ENCODE measurements around the gene KRT73. TPM values are rescaled to one million over a fixed set of nuclear protein-coding genes. Genes with fewer than 3 reads are reported as not detected.

KRT73 gene
- total RNA-seq, 2 experiments from 2014 or later, result 67.2 to 69.7 TPM

DNA sequence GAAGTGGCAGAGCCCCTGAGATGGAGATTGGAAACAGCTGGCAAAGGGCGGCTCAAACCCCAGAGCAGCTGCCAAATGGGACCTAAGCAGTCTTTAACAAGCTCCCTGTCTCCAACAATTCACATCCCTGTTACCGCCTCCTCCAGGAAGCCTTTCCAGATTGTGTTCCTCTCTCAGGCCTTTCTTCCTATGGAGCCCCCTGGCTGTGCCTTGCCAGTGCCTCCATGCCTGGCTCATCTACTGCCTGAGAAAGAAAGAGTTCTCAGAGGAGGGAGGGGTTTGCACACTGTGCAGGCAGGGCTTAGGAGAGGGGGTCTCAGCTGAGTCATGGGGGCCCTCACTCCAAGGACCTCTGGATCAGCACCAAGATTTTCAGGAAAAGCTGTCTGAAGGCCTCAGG, 35.9 kb downstream of the KRT73 start:
- TF ChIP-seq, protein P1, sequence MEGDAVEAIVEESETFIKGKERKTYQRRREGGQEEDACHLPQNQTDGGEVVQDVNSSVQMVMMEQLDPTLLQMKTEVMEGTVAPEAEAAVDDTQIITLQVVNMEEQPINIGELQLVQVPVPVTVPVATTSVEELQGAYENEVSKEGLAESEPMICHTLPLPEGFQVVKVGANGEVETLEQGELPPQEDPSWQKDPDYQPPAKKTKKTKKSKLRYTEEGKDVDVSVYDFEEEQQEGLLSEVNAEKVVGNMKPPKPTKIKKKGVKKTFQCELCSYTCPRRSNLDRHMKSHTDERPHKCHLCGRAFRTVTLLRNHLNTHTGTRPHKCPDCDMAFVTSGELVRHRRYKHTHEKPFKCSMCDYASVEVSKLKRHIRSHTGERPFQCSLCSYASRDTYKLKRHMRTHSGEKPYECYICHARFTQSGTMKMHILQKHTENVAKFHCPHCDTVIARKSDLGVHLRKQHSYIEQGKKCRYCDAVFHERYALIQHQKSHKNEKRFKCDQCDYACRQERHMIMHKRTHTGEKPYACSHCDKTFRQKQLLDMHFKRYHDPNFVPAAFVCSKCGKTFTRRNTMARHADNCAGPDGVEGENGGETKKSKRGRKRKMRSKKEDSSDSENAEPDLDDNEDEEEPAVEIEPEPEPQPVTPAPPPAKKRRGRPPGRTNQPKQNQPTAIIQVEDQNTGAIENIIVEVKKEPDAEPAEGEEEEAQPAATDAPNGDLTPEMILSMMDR (IDR thresholded peaks at IDR 0.05), result no peak
- ChIA-PET CTCF (interaction anchor here (1.6 to 2.5 kb wide), 2 partner anchors 288 to 297 kb away, joined by 8 to 11 read pairs; no protein-coding TSS in a partner anchor), POLR2A (interaction anchor here (1.0 to 2.1 kb wide), 3 partner anchors 288 to 297 kb away, joined by 3 to 10 read pairs (median 6); no protein-coding TSS in a partner anchor)
- Mint-ChIP-seq H3K27ac (peak overlapping the region; percentile 57), H3K9me3 (no peaks in the 10 kb centered on the region), H3K4me3 (no peak overlapping the region), H3K36me3 (ENCODE audit: low read depth) (peaks cover 7% of the 10 kb centered on the region), H3K27me3 (no peaks in the 10 kb centered on the region), H3K4me1 (ENCODE audit: low read depth) (peaks cover 62% of the 10 kb centered on the region)
- Histone ChIP-seq H3K36me3 (ENCODE audit: insufficient read depth, low read length) (no peaks in the 10 kb centered on the region), H3K9me3 (ENCODE audit: control insufficient read depth in 1 of 2, insufficient read depth in 1 of 2, low read length in 2 of 2) (no peaks in the 10 kb centered on the region), H3K4me3 (ENCODE audit: low read length) (no peak overlapping the region), H3K27ac (ENCODE audit: low read depth in 1 of 2, low read length in 2 of 2) (no peak overlapping the region), H3K27me3 (ENCODE audit: control insufficient read depth in 1 of 2, insufficient read depth in 2 of 2, low read length in 2 of 2) (no peaks in the 10 kb centered on the region), H3K4me1 (ENCODE audit: insufficient read depth, low read length) (peaks cover 47% of the 10 kb centered on the region)
- ATAC-seq (ENCODE audit: poor library complexity) (no peak), DNase-seq (no peak)
- intact Hi-C loops (cut with DNase I, micrococcal nuclease), result loop anchor here in 1 of 2 experiments (2.0 kb wide), 1 partner anchor 398 kb away; no protein-coding TSS in a partner anchor

DNA sequence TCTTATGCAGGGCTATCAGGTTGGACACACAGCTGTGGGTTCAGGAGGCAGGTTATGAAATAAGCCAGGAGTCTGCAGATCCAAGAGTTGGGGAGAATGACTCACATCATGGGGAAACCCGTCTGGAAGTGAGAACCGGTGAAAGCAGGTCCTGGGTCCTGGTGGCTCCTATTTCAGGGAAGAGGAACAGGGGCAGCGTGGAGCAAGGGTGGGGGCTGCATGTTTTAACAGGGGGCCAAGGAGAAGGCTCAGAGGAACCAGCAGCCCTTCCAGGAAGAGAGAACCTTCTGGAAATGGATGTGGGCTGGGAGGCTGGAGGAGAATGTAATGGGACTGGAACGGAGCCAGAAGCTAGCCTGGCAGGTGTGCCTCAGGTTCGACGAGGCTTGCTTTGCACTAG, 36.9 kb downstream of the KRT73 start:
- no peak for DNase-seq
- Mint-ChIP-seq H3K36me3 (ENCODE audit: low read depth) (no peaks in the 10 kb centered on the region), H3K27me3 (no peaks in the 10 kb centered on the region), H3K9me3 (no peaks in the 10 kb centered on the region), H3K4me3 (no peak overlapping the region), H3K4me1 (ENCODE audit: low read depth) (peaks cover 52% of the 10 kb centered on the region), H3K27ac (no peak overlapping the region)
- TF ChIP-seq, protein P1 (IDR thresholded peaks at IDR 0.05), result no peak
- no peak overlapping the region for H3K27ac ChIP-seq (ENCODE audit: low read depth in 1 of 2, low read length in 2 of 2)
- no peak for ATAC-seq (ENCODE audit: poor library complexity)
- intact Hi-C loops (cut with DNase I, micrococcal nuclease), result no loop called here
- no peaks in the 10 kb centered on the region for H3K9me3 ChIP-seq (ENCODE audit: control insufficient read depth in 1 of 2, insufficient read depth in 1 of 2, low read length in 2 of 2)
- ChIA-PET POLR2A (interaction anchor here (1.0 kb wide), 1 partner anchor 298 kb away, joined by 3 read pairs; no protein-coding TSS in a partner anchor), CTCF (interaction anchor here (1.6 to 2.5 kb wide), 2 partner anchors 289 to 298 kb away, joined by 8 to 11 read pairs; no protein-coding TSS in a partner anchor)
- no peaks in the 10 kb centered on the region for H3K27me3 ChIP-seq (ENCODE audit: control insufficient read depth in 1 of 2, insufficient read depth in 2 of 2, low read length in 2 of 2)
- H3K4me1 ChIP-seq (ENCODE audit: insufficient read depth, low read length), result peaks cover 37% of the 10 kb centered on the region
- H3K4me3 ChIP-seq (ENCODE audit: low read length), result no peak overlapping the region
- no peaks in the 10 kb centered on the region for H3K36me3 ChIP-seq (ENCODE audit: insufficient read depth, low read length)

DNA sequence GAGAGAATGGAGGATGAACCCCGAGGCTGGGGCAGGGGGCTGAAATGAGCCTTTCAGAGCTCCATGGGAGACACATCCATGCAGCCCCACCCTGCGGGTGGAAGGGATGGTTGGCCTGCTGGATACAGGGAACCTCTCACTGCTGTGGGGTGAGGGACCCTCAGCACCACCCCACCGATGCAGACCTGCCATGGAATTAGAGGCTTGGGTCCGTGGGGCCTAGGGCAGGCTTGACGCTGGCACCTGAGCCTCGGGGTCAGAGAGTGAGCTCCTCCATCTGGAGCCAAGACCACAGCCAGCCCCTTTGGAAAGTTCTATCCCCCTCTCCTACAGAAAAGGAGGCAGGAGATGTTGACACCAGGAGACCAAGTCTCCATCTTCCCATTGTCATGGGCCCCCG, 37.3 kb downstream of the KRT73 start:
- TF ChIP-seq, protein P1 (IDR thresholded peaks at IDR 0.05), result no peak
- no peaks in the 10 kb centered on the region for H3K9me3 ChIP-seq (ENCODE audit: control insufficient read depth in 1 of 2, insufficient read depth in 1 of 2, low read length in 2 of 2)
- H3K27ac ChIP-seq (ENCODE audit: low read depth in 1 of 2, low read length in 2 of 2), result no peak overlapping the region
- H3K4me3 ChIP-seq (ENCODE audit: low read length), result no peak overlapping the region
- Mint-ChIP-seq H3K4me1 (ENCODE audit: low read depth) (peaks cover 48% of the 10 kb centered on the region), H3K27ac (no peak overlapping the region), H3K9me3 (no peaks in the 10 kb centered on the region), H3K4me3 (no peak overlapping the region), H3K36me3 (ENCODE audit: low read depth) (no peaks in the 10 kb centered on the region), H3K27me3 (no peaks in the 10 kb centered on the region)
- POLR2A ChIA-PET, result no interaction called here
- H3K4me1 ChIP-seq (ENCODE audit: insufficient read depth, low read length), result peaks cover 33% of the 10 kb centered on the region
- no peaks in the 10 kb centered on the region for H3K27me3 ChIP-seq (ENCODE audit: control insufficient read depth in 1 of 2, insufficient read depth in 2 of 2, low read length in 2 of 2)
- H3K36me3 ChIP-seq (ENCODE audit: insufficient read depth, low read length), result no peaks in the 10 kb centered on the region
- DNase-seq, result no peak
- CTCF ChIA-PET, result interaction anchor here (1.6 to 2.5 kb wide), 2 partner anchors 289 to 299 kb away, joined by 8 to 11 read pairs; no protein-coding TSS in a partner anchor
- intact Hi-C loops (cut with DNase I, micrococcal nuclease), result no loop called here
- no peak for ATAC-seq (ENCODE audit: poor library complexity)

Measured in CD4-positive, alpha-beta T cell (primary cell).